Lower leg skin (tissue), 3 donors: Measurements from ENCODE around the gene NFIB.

Experiments used
- CTCF ChIP-seq, 3 donors: fragments of 450-650 bp; IDR thresholded peaks; one replicate each; pipeline ENCODE4 v1.5.1; 2016; ENCODE audit warnings: antibody characterized with exemption in 3 of 3, mild to moderate bottlenecking in 3 of 3, moderate library complexity in 2 of 3
- POLR2A ChIP-seq, 2 donors: fragments of 450-650 bp; IDR thresholded peaks; one replicate each; pipeline ENCODE4 v1.6.1; 2016 to 2017; ENCODE audit warnings: antibody characterized with exemption in 2 of 2, mild to moderate bottlenecking in 1 of 2, moderate library complexity in 1 of 2

DNA sequence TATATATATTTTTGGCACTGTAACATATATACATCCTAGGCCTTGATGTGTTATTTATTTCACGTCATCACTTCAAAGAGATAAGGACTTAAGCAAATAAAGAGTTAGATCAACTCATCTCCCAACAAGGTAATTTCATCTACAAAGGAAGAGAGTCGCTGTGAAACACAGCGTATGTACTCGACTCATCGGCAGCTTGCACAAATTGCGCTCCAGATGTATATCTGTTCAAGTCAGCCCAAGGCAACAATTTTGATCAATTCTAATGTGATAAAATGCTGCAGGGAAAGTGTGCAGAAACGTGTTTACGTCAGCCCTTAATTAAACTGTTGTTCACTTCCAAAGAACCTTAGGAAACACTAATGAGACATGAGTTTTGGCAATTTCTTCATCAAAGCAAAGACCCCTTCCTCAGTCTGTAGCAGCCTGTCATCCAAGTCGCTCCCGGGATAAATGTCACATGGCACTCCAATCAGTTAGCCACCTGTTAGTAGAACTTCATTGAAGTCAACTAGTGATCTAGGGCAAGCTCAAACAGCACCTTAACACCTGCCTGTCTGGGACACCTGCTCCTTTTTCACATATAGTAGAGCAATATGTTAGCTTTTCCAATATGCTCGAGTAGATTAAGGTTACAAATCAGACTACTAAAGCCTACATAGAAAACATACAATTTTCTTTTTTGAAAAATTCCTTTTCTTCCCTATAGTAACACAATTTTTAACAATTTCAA lies 182.4 kb downstream of the NFIB start:
- TF ChIP-seq CTCF (IDR thresholded peaks at IDR 0.05): no peak
- no peak for TF ChIP-seq POLR2A (IDR thresholded peaks at IDR 0.05)
